Retinal pigment epithelial cell (primary cell): Measurements from ENCODE around the gene TOLLIP.

Experiments used
- DNase-seq: peaks from one replicate; pipeline ENCODE4 v3.0.0-alpha.2; 2010; ENCODE audit warnings: low read depth
- H3K4me3 ChIP-seq: 2 replicates; pipeline ENCODE4 v1.5.1; 2011; ENCODE audit warnings: mild to moderate bottlenecking, low read length, control low read depth, moderate library complexity
- CTCF ChIP-seq: conservative IDR thresholded peaks from 2 replicates; pipeline ENCODE4 v1.5.1; 2011; ENCODE audit warnings: low read depth, low read length, control low read depth, inconsistent platforms

The TOLLIP gene

GRCh38 chr11:1340111-1340510, 30.7 kb upstream of the TOLLIP start:
- DNase-seq, result no peak
- no peak overlapping the region for H3K4me3 ChIP-seq
- no peak for TF ChIP-seq CTCF

GRCh38 chr11:1339066-1339675, 29.7 kb upstream of the TOLLIP start:
- no peak for DNase-seq
- H3K4me3 ChIP-seq, result no peak overlapping the region
- no peak for TF ChIP-seq CTCF

GRCh38 chr11:1338201-1339065, 29.0 kb upstream of the TOLLIP start:
- no peak for TF ChIP-seq CTCF

GRCh38 chr11:1337647-1338007, 28.2 kb upstream of the TOLLIP start:
- no peak overlapping the region for H3K4me3 ChIP-seq
- DNase-seq, result no peak
- TF ChIP-seq CTCF, result no peak

More at GRCh38 chr11:1338201-1339065, 29.0 kb upstream of the TOLLIP start:
- DNase-seq, result no peak
- no peak overlapping the region for H3K4me3 ChIP-seq

- TF ChIP-seq CTCF, result no peak
- DNase-seq, result no peak
- H3K4me3 ChIP-seq, result no peak overlapping the region
Measured at GRCh38 chr11:1336836-1337646, 27.6 kb upstream of the TOLLIP start.

- DNase-seq, result peak; percentile 13
- TF ChIP-seq CTCF, result no peak
- H3K4me3 ChIP-seq, result peak overlapping the region; percentile 35
Measured at GRCh38 chr11:1335811-1336761, 26.7 kb upstream of the TOLLIP start.
